SK-N-MC (cell line): ENCODE measurements around the gene LXN.

Experiments used
- DNase-seq: peaks from one replicate; pipeline ENCODE4 v3.0.0-alpha.2; 2011; ENCODE audit warnings: low read depth, low spot score
- H3K27ac ChIP-seq: fragments of 200-600 bp; sonication (generic); 2 replicates; pipeline ENCODE4 v1.5.1; 2016; ENCODE audit warnings: mixed run types
- H3K36me3 ChIP-seq: fragments of 200-600 bp; sonication (generic); 2 replicates; pipeline ENCODE4 v1.6.1; 2017; ENCODE audit warnings: antibody characterized with exemption, low read length, mixed read lengths; ENCODE audit not compliant: insufficient read depth
- H3K4me3 ChIP-seq: fragments of 200-600 bp; sonication (generic); 2 replicates; pipeline ENCODE4 v1.5.1; 2016
- H3K9ac ChIP-seq: fragments of 200-600 bp; sonication (generic); 2 replicates; pipeline ENCODE4 v1.8.0; 2017; ENCODE audit warnings: mixed run types, mixed read lengths; ENCODE audit not compliant: insufficient read length
- H3K9me3 ChIP-seq: fragments of 200-600 bp; sonication (generic); 2 replicates; pipeline ENCODE4 v1.6.1; 2017; ENCODE audit warnings: low read depth, mild to moderate bottlenecking, antibody characterized with exemption, low read length, moderate library complexity, mixed read lengths
- EZH2 ChIP-seq: fragments of 200-600 bp; sonication (generic); IDR thresholded peaks from one replicate; pipeline ENCODE4 v1.6.1; 2017; ENCODE audit warnings: antibody characterized with exemption
- FOXP2 ChIP-seq: optimal IDR thresholded peaks from 2 replicates; pipeline ENCODE3; 2011; ENCODE audit warnings: mild to moderate bottlenecking, moderate library complexity; ENCODE audit not compliant: insufficient read depth; ENCODE audit errors: extremely low read length, control extremely low read depth
- POLR2AphosphoS5 ChIP-seq: IDR thresholded peaks from 2 replicates; pipeline ENCODE4 v1.6.1; 2012; ENCODE audit warnings: mild to moderate bottlenecking, low read depth, low read length, borderline replicate concordance

LXN gene

GRCh38 chr3:158640646-158641045, 31.8 kb downstream of the LXN start:
- Histone ChIP-seq H3K36me3 (0 out of 2 replicates have a peak, but pooled peaks cover 2% of the 10 kb centered on the region), H3K27ac (no peak overlapping the region), H3K9me3 (no peaks in the 10 kb centered on the region), H3K9ac (no peak overlapping the region), H3K4me3 (no peak overlapping the region)
- no peak for DNase-seq
- TF ChIP-seq FOXP2 (no peak), POLR2AphosphoS5 (no peak), EZH2 (no peak)

GRCh38 chr3:158631981-158632380, 40.5 kb downstream of the LXN start:
- Histone ChIP-seq H3K27ac (no peak overlapping the region), H3K36me3 (no peaks in the 10 kb centered on the region), H3K9ac (no peak overlapping the region), H3K4me3 (no peak overlapping the region), H3K9me3 (no peaks in the 10 kb centered on the region)
- no peak for DNase-seq
- TF ChIP-seq POLR2AphosphoS5 (no peak), EZH2 (no peak), FOXP2 (no peak)

- H3K9me3 ChIP-seq = no peaks in the 10 kb centered on the region
- DNase-seq = no peak
- H3K27ac ChIP-seq = no peak overlapping the region
- H3K9ac ChIP-seq = no peak overlapping the region
- TF ChIP-seq EZH2 (no peak), FOXP2 (no peak), POLR2AphosphoS5 (no peak)
- no peaks in the 10 kb centered on the region for H3K36me3 ChIP-seq
- H3K4me3 ChIP-seq = no peak overlapping the region
These were observed 46.6 kb downstream of the LXN start for GRCh38 chr3:158625881-158626280.

GRCh38 chr3:158617982-158618875, 54.2 kb downstream of the LXN start:
- H3K4me3 ChIP-seq = no peak overlapping the region
- no peak overlapping the region for H3K27ac ChIP-seq
- no peak for TF ChIP-seq POLR2AphosphoS5
- no peak for TF ChIP-seq EZH2
- TF ChIP-seq FOXP2 = no peak
- DNase-seq = no peak
- peaks cover 5% of the 10 kb centered on the region; the same call in 1 of the 2 replicates for H3K9me3 ChIP-seq
- H3K36me3 ChIP-seq = no peaks in the 10 kb centered on the region
- H3K9ac ChIP-seq = no peak overlapping the region
